ENCODE data around the gene CMTM6.
"Not testable (repeated sequence)": the region's sequence is repeated elsewhere in the genome, so short reads cannot be mapped to it uniquely, and the experiment has no call there.

CMTM6 gene, protein sequence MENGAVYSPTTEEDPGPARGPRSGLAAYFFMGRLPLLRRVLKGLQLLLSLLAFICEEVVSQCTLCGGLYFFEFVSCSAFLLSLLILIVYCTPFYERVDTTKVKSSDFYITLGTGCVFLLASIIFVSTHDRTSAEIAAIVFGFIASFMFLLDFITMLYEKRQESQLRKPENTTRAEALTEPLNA

DNA sequence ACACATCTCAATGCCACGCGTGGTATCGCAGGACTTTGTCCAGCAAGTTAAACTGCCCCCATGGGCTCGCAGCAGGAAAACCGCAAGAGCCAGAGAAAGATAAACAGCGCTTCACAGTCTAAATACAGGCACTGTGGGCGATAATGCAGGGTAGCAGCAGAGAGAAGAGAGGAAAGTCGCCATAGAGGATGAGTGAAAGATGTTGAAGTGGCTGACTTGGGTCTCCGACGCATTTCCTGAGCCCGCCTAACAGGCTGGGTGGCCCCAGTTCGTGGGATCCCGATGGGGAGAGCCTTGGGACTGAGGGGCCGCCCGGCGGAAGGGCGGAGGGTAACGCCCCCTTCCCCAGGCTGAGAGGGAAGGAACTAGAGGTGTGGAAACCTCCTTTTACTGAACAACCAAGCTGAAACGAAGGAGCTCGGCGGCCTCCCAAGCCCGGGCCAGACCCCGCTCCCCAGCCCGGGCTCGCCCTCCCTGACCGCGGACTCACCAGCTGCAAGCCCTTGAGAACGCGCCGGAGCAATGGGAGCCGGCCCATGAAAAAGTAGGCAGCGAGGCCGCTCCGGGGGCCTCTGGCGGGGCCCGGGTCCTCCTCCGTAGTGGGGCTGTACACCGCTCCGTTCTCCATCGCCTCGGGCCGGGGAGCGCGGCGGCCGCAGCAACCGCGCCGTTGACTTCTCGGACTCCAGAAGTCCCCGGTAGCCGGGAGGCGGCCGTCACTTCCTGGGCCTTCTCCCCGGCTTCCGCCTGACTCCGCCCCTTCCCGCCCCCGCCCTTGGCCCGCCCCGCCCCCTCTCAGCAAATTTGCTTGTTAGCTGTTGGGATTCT, at the start of gene CMTM6:
TSS of gene CMTM6 (minus strand) at position 735 of the 828 bp plus-strand sequence. CDS start at position 628, 107 bp downstream.
- peak; percentile 56 for DNase-seq

DNA sequence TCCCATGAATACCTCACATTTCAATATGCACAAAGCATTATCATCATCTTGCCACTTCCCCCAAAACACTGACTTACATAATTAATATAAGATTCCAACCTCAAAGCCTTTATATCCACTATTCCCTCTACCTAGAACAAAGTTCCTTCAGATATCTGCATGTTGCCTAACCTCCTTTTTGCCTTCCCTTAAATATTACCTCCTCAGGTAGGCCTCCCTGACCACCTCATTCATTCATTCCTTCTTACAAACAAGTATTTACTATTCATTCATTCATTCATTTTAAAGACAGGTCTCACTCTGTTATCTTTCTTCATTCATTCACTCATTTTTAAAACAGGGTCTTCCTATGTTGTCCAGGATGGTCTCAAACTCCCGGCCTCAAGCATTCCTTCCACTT, 49.4 kb upstream of the CMTM6 start:
- DNase-seq, result no peak

DNA sequence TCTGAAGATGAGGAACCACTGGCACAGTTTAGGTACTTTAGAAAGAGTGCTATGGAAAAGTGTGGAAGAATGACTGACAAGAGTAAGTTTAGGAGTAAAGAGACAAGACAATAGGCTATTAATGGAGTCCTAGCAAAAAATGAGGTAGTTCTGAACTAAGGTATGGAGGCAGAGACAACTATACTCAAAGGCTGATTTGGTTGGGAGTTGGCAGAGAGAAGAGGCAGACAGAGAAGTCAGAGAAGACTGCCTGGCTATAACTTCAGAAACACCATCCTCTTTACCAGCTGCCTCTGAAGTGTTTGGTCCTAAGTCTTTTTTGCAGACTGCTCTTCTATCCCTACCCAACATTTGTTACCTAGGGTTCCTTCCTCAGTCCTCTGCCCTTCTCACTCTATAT, 48.8 kb upstream of the CMTM6 start:
- DNase-seq, result no peak

DNA sequence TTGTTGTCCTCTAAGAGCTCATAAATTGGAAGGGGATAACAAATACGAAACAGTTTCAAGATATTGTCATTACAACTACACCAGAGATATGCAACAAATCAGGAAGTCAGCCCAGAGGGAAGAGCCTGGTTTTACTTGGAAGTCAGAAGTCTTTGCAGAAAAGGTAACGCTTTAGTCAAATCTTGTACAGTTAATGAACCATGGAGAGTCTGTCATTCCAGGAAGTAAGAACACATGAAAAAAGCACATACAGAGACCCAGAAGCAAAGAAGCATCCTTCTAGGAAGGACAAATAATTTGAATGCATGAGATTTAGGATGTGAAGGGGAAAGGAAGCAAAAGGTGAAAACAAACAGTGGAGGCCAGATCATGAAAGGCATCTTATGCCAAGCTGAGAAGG, 48.4 kb upstream of the CMTM6 start:
- no peak for DNase-seq

DNA sequence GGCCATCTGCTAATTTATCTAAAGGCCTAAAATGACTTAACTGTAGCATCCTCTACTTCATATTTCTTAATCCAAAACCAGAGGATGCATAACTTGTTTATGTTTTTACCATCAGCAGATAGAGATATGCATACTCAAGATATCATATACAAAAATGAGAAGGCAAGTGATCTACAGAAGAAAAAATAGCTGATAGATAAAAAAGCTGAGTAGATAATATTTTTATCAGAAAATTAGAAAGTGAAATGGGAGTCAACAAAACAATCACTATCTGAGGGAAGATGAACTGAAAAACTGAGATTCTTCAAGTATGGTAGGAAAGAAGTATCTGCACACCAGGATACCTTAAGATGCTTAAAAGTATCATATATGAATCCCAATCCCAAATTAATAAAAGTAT, 42.7 kb upstream of the CMTM6 start:
- DNase-seq, result no peak

DNA sequence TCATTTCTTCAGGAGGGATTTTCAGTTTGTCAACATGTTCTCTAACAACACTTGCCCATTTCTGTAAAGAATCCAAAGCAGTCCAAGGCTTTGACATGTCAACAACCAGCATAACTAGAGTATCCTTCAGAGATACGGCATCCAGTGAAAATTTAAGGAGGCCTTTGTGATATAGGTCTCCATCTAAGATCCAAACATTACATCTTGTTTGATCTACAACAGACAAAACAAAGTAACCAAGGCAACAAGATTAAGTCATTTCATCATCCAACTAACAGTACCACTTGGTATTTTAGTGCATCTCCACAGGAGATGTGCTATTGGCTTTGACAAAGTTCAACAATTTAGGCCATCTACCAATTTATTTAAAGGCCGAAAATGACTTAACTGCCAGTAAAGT, 42.2 kb upstream of the CMTM6 start:
- DNase-seq, result no peak

DNA sequence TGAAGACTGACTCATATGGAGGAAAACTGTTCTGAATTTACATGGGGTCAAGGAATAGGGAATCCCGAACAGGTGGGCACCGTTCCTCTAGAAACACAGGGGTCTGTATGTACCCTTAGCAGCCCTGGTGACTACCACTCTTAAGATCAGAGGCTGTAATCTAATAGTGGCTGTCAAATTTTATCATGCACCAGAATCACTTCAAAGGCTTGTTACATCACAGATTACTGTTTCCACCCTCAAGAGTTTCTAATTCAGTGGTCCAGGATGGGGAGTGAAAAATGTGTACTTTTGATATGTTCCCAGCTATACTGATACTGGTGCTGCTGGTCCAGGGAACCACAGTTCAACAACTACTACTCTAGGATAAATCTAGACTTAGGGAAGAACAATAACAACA, 40.2 kb upstream of the CMTM6 start:
- no peak for DNase-seq

DNA sequence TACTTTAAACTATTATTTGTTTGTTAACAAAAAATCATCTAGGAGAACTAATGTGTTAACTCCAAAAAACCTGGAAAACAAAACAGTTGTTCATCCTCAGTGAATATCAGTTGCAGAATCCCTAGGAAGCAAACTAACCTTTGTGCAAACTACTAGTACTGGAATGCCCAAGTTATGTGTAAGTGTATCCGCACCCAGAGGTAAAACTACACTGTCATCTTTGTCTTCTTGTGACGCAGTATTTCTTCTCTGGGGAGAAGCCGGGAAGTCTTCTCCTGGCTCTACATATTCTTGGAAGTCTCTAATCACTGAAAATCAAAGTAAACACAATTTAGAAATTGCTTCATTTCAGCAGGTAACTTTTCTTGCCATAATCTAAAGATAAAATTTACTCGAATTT, 38.2 kb upstream of the CMTM6 start:
- DNase-seq, result no peak

DNA sequence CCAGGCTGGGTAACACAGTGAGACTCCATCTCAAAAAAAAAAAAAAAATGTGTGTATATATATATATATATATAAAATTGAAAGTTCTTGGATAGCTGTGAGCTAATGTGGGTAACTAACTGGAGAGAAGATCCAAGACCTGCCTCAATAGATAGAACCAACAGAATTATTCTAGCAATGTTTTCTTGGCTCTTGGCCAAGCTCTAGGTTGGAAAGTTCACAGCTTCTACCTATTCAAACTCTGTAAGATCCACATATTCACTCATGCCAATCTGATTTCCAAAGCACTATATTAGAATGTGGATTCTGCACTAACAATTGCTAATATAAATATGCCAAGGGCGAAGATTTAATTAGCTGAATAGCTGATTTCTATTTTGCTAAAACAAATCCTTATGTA, 29.8 kb upstream of the CMTM6 start:
- no peak for DNase-seq

DNA sequence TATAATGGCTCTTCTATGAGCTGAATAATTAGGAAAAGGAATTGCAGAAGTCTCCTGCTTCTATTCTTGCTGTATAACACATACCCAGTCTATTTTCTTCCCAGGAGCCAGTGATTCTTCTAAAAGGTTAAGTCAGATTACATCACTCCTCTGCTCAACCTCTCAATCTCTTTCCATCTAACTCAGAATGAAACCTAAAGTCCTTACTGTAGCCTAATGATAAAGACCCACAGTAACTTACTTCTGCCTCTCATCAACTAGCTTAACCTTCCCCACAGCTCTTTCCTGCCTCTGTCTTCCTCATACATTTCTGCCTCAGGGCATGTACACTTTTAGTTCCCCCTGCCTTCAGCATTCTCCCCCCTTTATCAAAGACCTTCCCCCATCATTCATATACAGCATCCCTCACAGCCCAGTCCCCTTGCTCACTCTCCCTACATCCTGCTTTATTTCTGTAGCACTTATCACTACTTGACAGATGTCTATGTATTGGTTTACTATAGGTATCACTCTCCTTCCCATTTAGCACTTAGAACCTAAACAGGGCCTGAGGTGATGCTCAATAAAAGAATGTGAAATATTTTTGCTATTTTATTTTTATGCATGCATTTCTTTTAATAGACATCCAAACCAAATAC, 28.5 kb upstream of the CMTM6 start:
- DNase-seq, result peak; percentile 7

DNA sequence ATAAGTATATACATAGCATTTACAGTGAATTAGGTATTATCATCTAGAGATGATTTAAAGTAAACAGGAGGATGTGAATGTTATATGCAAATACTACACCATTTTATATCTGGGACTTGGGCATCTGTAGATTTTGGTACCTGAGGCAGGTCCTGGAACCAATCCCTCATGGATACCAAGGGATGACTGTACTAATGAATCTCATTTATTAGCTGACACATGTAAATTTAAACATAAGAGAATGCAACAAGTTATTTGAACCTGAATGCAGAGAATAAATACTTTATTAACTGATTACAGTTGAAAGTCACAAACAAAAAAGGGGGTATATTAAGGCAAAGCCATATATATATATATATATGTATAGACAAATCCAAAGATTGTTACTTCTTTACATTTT, 23.1 kb upstream of the CMTM6 start:
- DNase-seq, result no peak

DNA sequence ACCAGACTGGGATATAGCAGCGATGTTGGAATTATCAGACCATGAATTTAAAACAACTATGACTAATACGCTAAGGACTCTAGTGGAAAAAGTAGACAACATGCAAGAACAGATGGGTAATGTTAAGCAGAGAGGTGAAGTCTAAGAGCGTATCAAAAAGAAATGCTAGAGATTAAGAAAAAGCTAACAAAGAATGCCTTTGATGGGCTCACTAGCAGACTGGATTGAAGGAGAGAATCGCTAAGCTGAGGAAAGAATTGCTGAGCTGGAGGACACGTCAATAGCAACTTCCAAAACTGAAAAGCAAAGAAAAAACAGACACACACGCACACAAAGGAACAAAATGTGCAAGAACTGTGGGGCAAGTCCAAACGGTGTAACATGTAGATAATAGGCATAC, 20.0 kb upstream of the CMTM6 start:
- no peak for DNase-seq

DNA sequence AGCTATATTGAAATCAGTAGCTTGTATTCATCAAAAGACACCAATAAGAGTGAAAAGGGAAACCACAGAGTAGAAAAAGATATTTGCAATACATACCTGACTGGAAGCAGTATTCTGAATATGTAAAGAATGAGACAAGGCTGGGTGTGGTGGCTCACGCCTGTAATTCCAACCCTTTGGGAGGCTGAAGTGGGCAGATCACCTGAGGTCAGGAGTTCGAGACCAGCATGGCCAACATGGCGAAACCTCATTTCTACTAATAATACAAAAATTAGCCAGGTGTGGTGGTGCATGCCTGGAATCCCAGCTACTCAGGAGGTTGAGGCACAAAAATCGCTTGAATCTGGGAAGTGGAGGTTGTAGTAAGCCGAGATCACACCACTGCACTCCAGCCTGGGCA, 16.3 kb upstream of the CMTM6 start:
- DNase-seq, result not testable (repeated sequence)

DNA sequence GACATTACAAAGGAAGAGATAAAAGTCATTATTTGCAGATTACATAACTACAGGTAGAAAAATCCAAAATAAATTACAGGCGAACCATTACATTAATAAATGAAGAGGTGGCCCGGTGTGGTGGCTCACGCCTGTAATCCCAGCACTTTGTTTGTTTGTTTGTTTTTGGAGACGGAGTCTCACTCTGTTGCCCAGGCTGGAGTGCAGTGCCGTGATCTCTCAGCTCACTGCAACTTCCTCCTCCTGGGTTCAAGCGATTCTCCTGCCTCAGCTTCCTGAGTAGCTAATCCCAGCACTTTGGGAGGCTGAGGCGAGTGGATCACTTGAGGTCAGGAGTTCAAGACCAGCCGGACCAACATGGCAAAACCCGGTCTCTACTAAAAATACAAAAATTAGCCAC, 14.1 kb upstream of the CMTM6 start:
- peak; percentile 19 for DNase-seq

DNA sequence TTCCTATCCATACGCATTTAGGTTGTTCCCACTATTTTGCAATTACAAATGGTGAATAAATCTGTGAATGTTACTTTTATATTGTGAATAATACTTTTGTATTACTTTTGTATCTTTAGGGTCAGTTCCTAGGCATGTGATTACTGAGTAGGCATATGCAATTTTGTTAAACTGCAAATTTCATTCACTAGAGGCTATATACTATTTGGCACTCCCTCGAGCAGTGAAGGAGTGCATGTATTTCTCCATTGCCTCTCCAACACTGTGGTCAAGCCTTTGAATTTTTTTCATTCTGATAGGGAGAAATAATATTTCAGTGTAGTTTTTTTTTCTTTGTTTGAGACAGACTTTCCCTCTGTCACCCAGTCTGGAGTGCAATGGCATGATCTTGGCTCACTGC, 8.4 kb upstream of the CMTM6 start:
- DNase-seq, result no peak

DNA sequence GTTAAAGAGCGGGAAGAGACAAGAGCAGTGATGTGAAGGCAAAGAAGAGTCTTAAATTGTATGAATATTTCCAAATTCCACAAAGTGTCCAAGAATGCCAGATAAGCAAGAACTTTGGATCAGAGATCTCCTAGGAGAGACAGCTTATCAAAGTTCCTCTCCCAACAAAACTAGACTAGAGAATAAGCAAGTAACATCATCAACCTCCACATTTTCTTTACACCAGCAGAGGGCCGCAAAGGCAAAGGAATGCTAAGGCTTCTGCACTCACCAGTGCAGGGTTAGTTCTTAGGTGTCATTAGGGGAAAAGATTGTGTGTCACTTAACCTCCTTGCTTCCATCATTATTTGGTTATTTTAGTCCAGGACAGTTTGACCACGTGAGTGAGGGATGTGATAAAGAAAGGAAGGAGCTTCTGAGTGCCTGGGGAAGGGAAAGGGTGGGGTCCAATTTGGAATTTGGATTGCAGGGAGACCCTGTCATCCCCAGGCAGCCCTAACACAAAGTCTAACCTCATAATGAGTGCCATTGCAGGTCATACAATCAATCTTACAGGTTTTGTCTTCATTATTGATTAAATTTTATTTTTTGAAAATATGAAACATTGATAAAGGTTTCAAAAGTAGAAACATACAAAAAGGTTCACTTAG, 7.5 kb upstream of the CMTM6 start:
- peak; percentile 69 for DNase-seq

DNA sequence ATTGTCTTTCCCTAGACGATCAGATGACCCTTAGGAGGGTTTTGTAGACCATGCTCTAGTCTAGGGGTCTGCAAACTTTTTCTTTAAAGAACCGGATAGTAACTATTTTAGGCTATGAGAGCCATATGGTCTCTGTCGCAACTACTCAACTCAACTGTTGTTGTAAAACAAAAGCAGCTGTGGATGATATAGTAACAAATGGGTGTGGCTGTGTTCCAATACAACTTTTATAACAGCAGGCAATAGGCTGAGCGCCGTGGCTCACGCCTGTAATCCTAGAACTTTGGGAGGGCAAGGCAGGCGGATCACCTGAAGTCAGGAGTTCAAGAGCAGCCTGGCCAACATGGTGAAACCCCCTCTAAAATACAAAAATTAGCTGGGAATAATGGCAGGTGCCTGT, 6.1 kb upstream of the CMTM6 start:
- peak; percentile 73 for DNase-seq

DNA sequence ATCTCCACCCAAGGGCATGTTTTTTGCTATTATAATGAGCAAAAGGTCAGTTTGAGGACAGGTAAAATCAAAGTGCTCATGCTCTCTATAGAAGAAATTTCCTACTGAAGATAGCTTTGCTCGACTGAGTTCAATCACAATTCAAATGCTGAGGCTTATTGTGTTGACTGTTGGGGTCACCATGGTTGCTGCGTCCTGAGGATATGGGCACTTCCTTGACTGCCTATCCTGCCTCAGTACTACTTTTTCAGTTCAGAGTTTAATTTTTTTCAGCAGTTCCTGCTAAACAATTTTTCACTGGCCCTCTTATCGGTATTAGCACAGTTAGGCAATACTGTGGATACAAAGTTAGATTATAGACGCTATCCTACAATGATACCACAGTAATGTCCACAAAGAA, 3.8 kb upstream of the CMTM6 start:
- no peak for DNase-seq

DNA sequence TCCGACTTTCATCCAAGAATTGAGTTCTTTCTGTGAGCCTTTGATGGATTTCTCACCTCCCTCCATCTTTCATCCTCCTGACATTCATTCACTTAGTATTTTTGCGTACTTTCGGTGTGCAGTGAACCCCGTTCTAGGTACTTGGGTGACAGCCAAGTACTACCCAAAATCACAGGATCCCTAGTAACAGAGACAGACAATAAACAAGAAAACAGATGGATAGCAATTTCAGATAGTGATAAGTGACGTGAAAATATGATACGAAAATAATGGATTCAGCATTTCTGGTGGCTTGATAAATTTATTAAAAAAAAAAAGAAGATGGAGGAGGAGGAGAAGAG, 264 bp upstream of the CMTM6 start:
- no peak for DNase-seq

DNA sequence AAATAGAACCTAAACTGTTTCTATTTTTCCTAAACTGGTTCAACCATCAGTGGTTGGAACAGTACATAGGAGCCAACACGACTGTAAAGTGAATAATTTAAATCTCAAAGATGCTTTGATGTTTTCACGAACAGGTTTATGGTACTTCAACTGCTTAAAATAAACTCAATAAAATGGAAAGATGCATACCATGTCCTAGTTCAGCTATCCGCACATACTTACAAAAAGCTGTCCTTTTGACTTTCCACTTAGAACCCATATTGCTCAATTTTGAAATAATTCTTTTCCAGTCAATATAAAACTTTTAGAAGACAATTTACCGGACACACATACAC, 902 bp downstream of the CMTM6 start:
- no peak for DNase-seq

DNA sequence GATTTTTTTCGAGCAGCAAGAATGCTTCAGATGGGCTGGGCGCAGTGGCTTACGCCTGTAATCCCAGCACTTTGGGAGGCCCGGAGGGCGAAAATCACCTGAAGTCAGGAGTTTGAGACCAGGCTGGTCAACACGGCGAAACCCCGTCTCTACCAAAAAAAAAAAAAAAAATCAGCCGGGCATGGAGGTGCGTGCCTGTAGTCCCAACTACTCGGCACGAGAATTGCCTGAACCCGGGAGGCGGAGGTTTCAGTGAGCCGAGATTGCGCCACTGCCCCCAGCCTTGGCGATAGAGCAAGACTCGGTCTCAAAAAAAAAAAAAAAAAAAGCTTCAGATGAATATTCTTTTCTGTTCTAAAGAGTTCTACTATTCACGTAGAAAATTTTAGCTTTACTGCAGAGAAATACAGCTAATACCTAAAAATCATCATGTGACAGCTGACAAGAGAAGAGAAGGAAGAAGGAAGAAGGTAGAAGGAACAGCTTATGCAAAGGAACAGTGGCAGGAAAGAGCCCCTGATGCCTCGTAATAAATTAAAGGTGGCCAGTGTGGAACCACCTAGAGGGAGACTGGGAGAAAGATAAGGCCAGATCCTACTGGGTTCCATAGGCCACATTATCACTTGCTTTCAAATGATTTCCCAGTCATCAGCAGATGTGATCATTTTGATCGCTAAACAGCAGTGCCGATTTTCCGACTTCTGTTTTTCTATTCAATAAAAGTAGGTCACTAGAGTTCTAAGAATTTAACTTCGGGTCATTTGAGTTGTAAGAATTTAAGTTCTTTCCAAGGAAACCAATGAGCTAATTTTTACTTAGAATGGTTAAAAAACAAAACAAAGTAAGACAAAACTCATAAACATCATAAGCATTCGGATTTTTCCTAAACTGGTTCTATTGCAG, 1.5 kb downstream of the CMTM6 start:
- DNase-seq, result peak; percentile 18

DNA sequence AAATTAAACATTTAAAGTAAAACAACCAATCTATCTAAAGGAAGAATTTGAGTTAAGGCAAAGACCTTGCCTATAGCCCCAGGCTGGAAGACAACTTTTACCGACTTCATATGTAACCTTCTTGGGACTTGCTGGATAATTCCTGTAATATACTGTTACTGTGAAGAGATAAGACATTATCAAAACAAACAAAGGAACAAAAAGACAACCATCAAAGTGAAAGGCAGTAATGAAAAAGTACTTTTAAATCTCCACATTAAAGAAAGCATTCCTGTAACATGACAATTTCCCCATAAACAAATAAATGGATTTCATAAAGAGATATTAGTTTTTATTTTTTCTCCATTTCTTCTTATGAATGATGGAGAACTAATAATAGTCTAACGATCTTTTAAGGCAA, 2.4 kb downstream of the CMTM6 start:
- no peak for DNase-seq

DNA sequence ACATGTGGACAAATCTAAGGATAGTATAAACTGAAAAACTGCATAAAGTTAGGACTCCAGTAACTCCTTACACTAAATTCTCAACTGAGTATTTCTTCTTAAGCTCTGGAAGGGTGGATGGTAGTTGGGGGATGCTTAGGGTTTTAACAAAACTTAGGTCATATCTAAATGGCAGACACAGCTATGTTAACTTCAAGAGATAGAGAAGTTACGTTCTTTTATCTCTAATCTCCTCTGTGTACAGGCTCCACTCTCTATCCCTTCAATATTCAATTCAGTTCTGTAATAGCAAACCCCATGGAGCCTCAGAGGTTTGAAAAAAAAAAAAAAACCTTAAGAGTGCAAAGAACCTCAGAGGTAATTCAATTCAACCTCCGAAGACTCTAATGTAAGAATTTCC, 3.1 kb downstream of the CMTM6 start:
- no peak for DNase-seq

Data from MV-4-11 (cell line).